Muscle layer of colon (tissue), 2 donors: ENCODE measurements around the gene EXOSC9.

Experiments
- H3K27ac ChIP-seq: one replicate; pipeline ENCODE4 v1.7.0; 2013; ENCODE audit warnings: low read depth, mild to moderate bottlenecking, low read length, moderate library complexity
- H3K27me3 ChIP-seq, 2 donors: one replicate each; pipeline ENCODE4 v1.7.0; 2013; ENCODE audit warnings: low read length in 2 of 2, mild to moderate bottlenecking in 2 of 2; ENCODE audit not compliant: insufficient read depth in 2 of 2, control insufficient read depth in 1 of 2
- H3K36me3 ChIP-seq: one replicate; pipeline ENCODE4 v1.7.0; 2013; ENCODE audit warnings: mild to moderate bottlenecking, low read length; ENCODE audit not compliant: insufficient read depth
- H3K4me1 ChIP-seq: one replicate; pipeline ENCODE4 v1.7.0; 2013; ENCODE audit warnings: mild to moderate bottlenecking, low read length; ENCODE audit not compliant: insufficient read depth
- H3K4me3 ChIP-seq, 2 donors: one replicate each; pipeline ENCODE4 v1.7.0; 2013; ENCODE audit warnings: low read length in 2 of 2, low read depth in 1 of 2, mild to moderate bottlenecking in 1 of 2, moderate library complexity in 1 of 2
- H3K9ac ChIP-seq: one replicate; pipeline ENCODE4 v1.7.0; 2013; ENCODE audit warnings: low read length
- H3K9me3 ChIP-seq: one replicate; pipeline ENCODE4 v1.7.0; 2013; ENCODE audit warnings: mild to moderate bottlenecking, low read length
- donor health status: abdominal sarcoma.
- donor health status: Adenocarcinoma of cecum.

The EXOSC9 gene

GRCh38 chr4:121827853-121828252 lies 26.7 kb downstream of the EXOSC9 start:
- Histone ChIP-seq H3K4me1 (peaks cover 8% of the 10 kb centered on the region), H3K4me3 (no peak overlapping the region), H3K36me3 (no peaks in the 10 kb centered on the region), H3K27ac (no peak overlapping the region), H3K27me3 (no peaks in the 10 kb centered on the region), H3K9ac (no peak overlapping the region), H3K9me3 (no peaks in the 10 kb centered on the region)

DNA sequence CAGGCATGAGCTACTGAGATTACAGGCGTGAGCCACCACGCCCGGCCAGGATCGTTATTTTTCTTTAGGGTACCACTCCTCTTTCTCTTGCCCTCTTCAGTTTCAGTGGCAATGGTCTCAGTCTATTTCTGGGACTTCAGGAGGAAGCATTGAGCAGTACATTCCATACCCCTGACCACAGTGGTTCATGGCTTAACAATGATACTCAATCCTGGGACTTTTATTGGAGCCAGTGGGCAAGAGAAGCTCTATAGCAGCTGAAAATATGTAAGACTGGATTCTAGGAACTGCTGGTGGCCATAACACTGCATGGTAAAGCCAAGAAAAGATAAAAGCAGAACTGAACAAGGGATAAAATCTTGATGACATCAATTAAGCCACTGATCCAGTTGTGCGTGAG lies 28.4 kb downstream of the EXOSC9 start:
- no peak overlapping the region for H3K9ac ChIP-seq
- no peak overlapping the region for H3K4me3 ChIP-seq
- peaks cover 4% of the 10 kb centered on the region for H3K36me3 ChIP-seq
- no peak overlapping the region for H3K27ac ChIP-seq
- no peaks in the 10 kb centered on the region for H3K27me3 ChIP-seq
- peaks cover 8% of the 10 kb centered on the region for H3K4me1 ChIP-seq
- no peaks in the 10 kb centered on the region for H3K9me3 ChIP-seq

- H3K4me3 ChIP-seq, result no peak overlapping the region
- peaks cover 10% of the 10 kb centered on the region for H3K36me3 ChIP-seq
Measured at GRCh38 chr4:121838136-121838535, 37.0 kb downstream of the EXOSC9 start.

GRCh38 chr4:121842862-121843261 lies 41.7 kb downstream of the EXOSC9 start:
- Histone ChIP-seq H3K9me3 (no peaks in the 10 kb centered on the region), H3K27ac (no peak overlapping the region), H3K4me3 (no peak overlapping the region), H3K27me3 (no peaks in the 10 kb centered on the region), H3K9ac (no peak overlapping the region), H3K36me3 (peaks cover 14% of the 10 kb centered on the region), H3K4me1 (no peaks in the 10 kb centered on the region)

More at GRCh38 chr4:121838136-121838535, 37.0 kb downstream of the EXOSC9 start:
- H3K4me1 ChIP-seq, result no peaks in the 10 kb centered on the region
- no peak overlapping the region for H3K27ac ChIP-seq
- H3K9ac ChIP-seq, result no peak overlapping the region
- H3K9me3 ChIP-seq, result no peaks in the 10 kb centered on the region
- no peaks in the 10 kb centered on the region for H3K27me3 ChIP-seq

GRCh38 chr4:121846662-121847061 lies 45.5 kb downstream of the EXOSC9 start:
- Histone ChIP-seq H3K4me1 (no peaks in the 10 kb centered on the region), H3K4me3 (no peak overlapping the region), H3K9me3 (no peaks in the 10 kb centered on the region), H3K27me3 (no peaks in the 10 kb centered on the region), H3K9ac (no peak overlapping the region), H3K36me3 (peaks cover 27% of the 10 kb centered on the region), H3K27ac (no peak overlapping the region)

DNA sequence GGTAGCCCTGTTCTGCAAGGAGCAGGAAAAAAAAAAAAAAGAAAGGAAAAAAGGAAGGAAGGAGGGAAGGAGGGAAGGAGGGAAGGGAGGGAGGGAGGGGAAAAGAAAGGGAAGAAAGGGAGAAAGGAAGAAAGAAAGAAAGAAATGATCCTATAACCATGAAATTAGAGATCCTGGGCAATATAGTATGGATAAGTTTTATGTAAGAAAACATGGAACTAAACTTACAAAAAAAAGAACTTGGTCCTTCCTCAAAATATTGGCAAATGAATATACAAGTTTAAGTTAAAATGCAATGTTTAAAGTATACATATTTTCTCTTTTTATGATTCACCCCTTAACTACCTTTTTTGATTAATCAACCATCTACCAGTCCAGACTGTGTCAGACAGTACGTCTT lies 50.2 kb downstream of the EXOSC9 start:
- no peaks in the 10 kb centered on the region for H3K4me1 ChIP-seq
- no peaks in the 10 kb centered on the region for H3K27me3 ChIP-seq
- no peak overlapping the region for H3K27ac ChIP-seq
- no peak overlapping the region for H3K4me3 ChIP-seq
- peaks cover 18% of the 10 kb centered on the region for H3K36me3 ChIP-seq
- H3K9me3 ChIP-seq, result no peaks in the 10 kb centered on the region
- H3K9ac ChIP-seq, result no peak overlapping the region

- peaks cover 17% of the 10 kb centered on the region for H3K36me3 ChIP-seq
- H3K4me1 ChIP-seq, result no peaks in the 10 kb centered on the region
- H3K9me3 ChIP-seq, result no peaks in the 10 kb centered on the region
- no peak overlapping the region for H3K27ac ChIP-seq
- H3K4me3 ChIP-seq, result no peak overlapping the region
- H3K27me3 ChIP-seq, result no peaks in the 10 kb centered on the region
- H3K9ac ChIP-seq, result no peak overlapping the region
Measured at GRCh38 chr4:121860121-121860520, 59.0 kb downstream of the EXOSC9 start.

- Histone ChIP-seq H3K9ac (no peak overlapping the region), H3K36me3 (peaks cover 17% of the 10 kb centered on the region), H3K27ac (no peak overlapping the region), H3K4me1 (no peaks in the 10 kb centered on the region), H3K4me3 (no peak overlapping the region), H3K9me3 (no peaks in the 10 kb centered on the region), H3K27me3 (no peaks in the 10 kb centered on the region)
Measured at GRCh38 chr4:121861426-121861825, 60.3 kb downstream of the EXOSC9 start.

DNA sequence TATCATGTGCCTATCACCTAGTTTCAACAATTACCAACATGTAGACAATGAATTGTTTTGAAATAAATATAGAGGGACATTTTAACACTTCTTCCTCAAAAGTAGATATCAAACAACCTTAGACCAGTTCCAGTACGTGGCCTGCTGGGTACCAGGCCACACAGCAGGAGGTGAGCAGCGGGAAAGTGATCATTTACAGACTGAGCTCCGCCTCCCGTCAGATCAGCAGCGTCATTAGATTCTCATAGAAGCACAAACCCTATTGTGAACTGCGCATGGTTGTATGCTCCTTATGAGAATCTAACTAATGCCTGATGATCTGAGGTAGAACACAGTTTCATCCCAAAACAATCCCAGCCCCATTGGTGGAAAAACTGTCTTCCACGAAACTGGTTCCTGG lies 62.7 kb downstream of the EXOSC9 start:
- Histone ChIP-seq H3K36me3 (peaks cover 19% of the 10 kb centered on the region), H3K27me3 (no peaks in the 10 kb centered on the region), H3K4me1 (no peaks in the 10 kb centered on the region), H3K27ac (no peak overlapping the region), H3K9me3 (no peaks in the 10 kb centered on the region), H3K9ac (no peak overlapping the region), H3K4me3 (no peak overlapping the region)
